ENCODE measurements around the gene SRPK3. TPM values are rescaled to one million over a fixed set of nuclear protein-coding genes. Genes with fewer than 3 reads are reported as not detected.

The SRPK3 gene
- polyA plus RNA-seq, 1 donor from 2014 or later: not detected

DNA sequence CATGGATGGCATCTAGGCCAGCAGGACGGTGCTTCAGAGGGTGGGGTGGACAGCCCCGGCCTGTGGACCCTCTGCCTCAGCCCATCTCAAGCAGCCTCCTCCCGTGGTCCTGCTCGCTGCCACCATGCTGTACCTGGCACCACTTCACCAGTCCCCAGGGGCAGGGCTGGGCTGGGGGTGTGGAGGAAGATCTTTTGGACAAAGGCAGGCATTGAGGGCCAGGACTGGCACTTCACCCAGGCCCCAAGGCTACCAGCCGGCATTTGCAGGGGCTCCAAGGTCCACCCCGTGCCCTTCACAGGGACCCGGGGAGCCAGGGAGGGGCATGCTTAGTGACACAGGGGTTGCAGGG lies 16.1 kb upstream of the SRPK3 start:
- Histone ChIP-seq H3K4me2 (ENCODE audit: low read length) (no peak overlapping the region), H3K4me3 (ENCODE audit: low read length) (no peak overlapping the region), H3F3A (ENCODE audit: insufficient read depth, low read length, poor library complexity, severe bottlenecking) (no peaks in the 10 kb centered on the region), H2AFZ (ENCODE audit: low read depth, low read length) (no peak overlapping the region), H3K27me3 (ENCODE audit: insufficient read depth, low read depth, low read length) (no peaks in the 10 kb centered on the region), H3K36me3 (ENCODE audit: insufficient read depth, low read length) (no peaks in the 10 kb centered on the region), H4K20me1 (ENCODE audit: insufficient read depth) (no peaks in the 10 kb centered on the region), H3K9ac (ENCODE audit: low read length) (peak overlapping the region; percentile 69), H3K79me2 (replicated peaks; ENCODE audit: insufficient read depth, low read length) (no peaks in the 10 kb centered on the region), H3K27ac (ENCODE audit: low read length) (no peak overlapping the region), H3K9me3 (ENCODE audit: low read length) (no peaks in the 10 kb centered on the region), H3K9me2 (ENCODE audit: insufficient read depth, low read length) (no peaks in the 10 kb centered on the region)
- TF ChIP-seq, protein P1, sequence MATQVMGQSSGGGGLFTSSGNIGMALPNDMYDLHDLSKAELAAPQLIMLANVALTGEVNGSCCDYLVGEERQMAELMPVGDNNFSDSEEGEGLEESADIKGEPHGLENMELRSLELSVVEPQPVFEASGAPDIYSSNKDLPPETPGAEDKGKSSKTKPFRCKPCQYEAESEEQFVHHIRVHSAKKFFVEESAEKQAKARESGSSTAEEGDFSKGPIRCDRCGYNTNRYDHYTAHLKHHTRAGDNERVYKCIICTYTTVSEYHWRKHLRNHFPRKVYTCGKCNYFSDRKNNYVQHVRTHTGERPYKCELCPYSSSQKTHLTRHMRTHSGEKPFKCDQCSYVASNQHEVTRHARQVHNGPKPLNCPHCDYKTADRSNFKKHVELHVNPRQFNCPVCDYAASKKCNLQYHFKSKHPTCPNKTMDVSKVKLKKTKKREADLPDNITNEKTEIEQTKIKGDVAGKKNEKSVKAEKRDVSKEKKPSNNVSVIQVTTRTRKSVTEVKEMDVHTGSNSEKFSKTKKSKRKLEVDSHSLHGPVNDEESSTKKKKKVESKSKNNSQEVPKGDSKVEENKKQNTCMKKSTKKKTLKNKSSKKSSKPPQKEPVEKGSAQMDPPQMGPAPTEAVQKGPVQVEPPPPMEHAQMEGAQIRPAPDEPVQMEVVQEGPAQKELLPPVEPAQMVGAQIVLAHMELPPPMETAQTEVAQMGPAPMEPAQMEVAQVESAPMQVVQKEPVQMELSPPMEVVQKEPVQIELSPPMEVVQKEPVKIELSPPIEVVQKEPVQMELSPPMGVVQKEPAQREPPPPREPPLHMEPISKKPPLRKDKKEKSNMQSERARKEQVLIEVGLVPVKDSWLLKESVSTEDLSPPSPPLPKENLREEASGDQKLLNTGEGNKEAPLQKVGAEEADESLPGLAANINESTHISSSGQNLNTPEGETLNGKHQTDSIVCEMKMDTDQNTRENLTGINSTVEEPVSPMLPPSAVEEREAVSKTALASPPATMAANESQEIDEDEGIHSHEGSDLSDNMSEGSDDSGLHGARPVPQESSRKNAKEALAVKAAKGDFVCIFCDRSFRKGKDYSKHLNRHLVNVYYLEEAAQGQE (IDR thresholded peaks at IDR 0.05; ENCODE audit: borderline replicate concordance): no peak
- TF ChIP-seq TAF1 (IDR thresholded peaks at IDR 0.05; ENCODE audit: low read depth): no peak
- TF ChIP-seq POLR2AphosphoS5 (IDR thresholded peaks at IDR 0.05): no peak
- TF ChIP-seq, protein P2, sequence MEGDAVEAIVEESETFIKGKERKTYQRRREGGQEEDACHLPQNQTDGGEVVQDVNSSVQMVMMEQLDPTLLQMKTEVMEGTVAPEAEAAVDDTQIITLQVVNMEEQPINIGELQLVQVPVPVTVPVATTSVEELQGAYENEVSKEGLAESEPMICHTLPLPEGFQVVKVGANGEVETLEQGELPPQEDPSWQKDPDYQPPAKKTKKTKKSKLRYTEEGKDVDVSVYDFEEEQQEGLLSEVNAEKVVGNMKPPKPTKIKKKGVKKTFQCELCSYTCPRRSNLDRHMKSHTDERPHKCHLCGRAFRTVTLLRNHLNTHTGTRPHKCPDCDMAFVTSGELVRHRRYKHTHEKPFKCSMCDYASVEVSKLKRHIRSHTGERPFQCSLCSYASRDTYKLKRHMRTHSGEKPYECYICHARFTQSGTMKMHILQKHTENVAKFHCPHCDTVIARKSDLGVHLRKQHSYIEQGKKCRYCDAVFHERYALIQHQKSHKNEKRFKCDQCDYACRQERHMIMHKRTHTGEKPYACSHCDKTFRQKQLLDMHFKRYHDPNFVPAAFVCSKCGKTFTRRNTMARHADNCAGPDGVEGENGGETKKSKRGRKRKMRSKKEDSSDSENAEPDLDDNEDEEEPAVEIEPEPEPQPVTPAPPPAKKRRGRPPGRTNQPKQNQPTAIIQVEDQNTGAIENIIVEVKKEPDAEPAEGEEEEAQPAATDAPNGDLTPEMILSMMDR (IDR thresholded peaks at IDR 0.05; ENCODE audit: poor library complexity, severe bottlenecking): no peak
- no peak for TF ChIP-seq EP300 (conservative IDR thresholded peaks at IDR 0.05; ENCODE audit: poor library complexity, severe bottlenecking)
- no peak for TF ChIP-seq EZH2 (IDR thresholded peaks at IDR 0.05; ENCODE audit: borderline replicate concordance, insufficient read depth, low read length, poor library complexity, severe bottlenecking)
- no peak for TF ChIP-seq RAD21 (conservative IDR thresholded peaks at IDR 0.05)
- no peak for TF ChIP-seq SMC3 (conservative IDR thresholded peaks at IDR 0.05; ENCODE audit: poor library complexity)
- no peak for TF ChIP-seq MXI1 (conservative IDR thresholded peaks at IDR 0.05; ENCODE audit: poor library complexity, severe bottlenecking)

DNA sequence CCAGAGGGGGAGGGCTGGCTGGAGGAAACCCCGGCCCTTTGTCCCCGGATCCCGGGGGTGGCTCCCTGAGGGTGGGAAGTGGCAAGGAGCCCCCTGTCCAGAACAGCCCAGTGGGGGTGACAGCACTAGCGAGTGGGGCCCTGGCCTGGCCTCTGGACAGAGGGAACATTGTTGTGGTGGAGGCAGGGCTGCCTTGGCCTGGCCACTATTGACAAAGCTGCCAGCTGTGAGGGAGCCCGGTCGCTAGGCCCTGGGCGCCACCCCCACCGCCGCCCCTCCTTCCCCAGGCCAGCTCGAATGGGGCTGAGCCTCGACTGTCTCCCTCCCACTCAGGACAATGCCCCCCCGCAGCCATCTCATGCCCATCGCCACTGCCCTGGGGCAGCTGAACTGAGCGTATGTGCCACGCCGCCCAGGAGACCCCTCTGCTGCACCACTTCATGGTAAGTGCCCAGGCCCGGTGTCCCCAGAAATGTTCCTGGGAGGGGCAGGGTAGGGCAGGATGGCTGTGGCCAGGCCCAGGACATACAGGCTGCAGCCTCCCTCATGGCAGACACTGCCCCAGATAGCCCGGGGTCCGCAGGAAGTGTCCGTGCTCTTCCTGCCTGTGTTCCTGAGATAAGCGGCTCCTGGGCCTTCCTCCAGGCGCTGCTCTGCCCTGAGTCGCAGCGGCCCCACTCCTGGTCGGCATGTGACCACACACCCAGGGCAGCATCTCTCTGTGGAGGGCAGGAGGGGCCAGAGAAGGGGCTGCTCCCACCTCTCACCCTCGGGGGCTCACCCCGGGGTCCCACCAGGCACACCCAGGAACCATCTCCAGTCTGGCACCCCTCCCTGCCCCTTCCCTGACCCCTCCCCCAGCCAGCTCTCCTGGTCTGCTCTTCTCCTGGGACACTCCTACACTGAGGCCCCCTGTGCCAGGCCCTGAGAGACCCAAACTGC lies 15.4 kb upstream of the SRPK3 start:
- H2AFZ ChIP-seq (ENCODE audit: low read depth, low read length): no peak overlapping the region
- TF ChIP-seq SMC3 (conservative IDR thresholded peaks at IDR 0.05; ENCODE audit: poor library complexity) (no peak), POLR2AphosphoS5 (IDR thresholded peaks at IDR 0.05) (no peak), TAF1 (IDR thresholded peaks at IDR 0.05; ENCODE audit: low read depth) (no peak), EP300 (conservative IDR thresholded peaks at IDR 0.05; ENCODE audit: poor library complexity, severe bottlenecking) (no peak), RAD21 (conservative IDR thresholded peaks at IDR 0.05) (no peak), MXI1 (conservative IDR thresholded peaks at IDR 0.05; ENCODE audit: poor library complexity, severe bottlenecking) (no peak), EZH2 (IDR thresholded peaks at IDR 0.05; ENCODE audit: borderline replicate concordance, insufficient read depth, low read length, poor library complexity, severe bottlenecking) (no peak)
- TF ChIP-seq, protein P2 (IDR thresholded peaks at IDR 0.05; ENCODE audit: poor library complexity, severe bottlenecking): no peak
- TF ChIP-seq, protein P1 (IDR thresholded peaks at IDR 0.05; ENCODE audit: borderline replicate concordance): no peak
- H3K9me3 ChIP-seq (ENCODE audit: low read length): no peaks in the 10 kb centered on the region
- H3K4me3 ChIP-seq (ENCODE audit: low read length): peak overlapping the region; percentile 45
- H4K20me1 ChIP-seq (ENCODE audit: insufficient read depth): no peaks in the 10 kb centered on the region
- H3K9me2 ChIP-seq (ENCODE audit: insufficient read depth, low read length): no peaks in the 10 kb centered on the region
- no peaks in the 10 kb centered on the region for H3F3A ChIP-seq (ENCODE audit: insufficient read depth, low read length, poor library complexity, severe bottlenecking)
- H3K27me3 ChIP-seq (ENCODE audit: insufficient read depth, low read depth, low read length): no peaks in the 10 kb centered on the region
- no peak overlapping the region for H3K4me2 ChIP-seq (ENCODE audit: low read length)
- peak overlapping the region; percentile 69 for H3K9ac ChIP-seq (ENCODE audit: low read length)
- H3K36me3 ChIP-seq (ENCODE audit: insufficient read depth, low read length): no peaks in the 10 kb centered on the region
- H3K79me2 ChIP-seq (replicated peaks; ENCODE audit: insufficient read depth, low read length): no peaks in the 10 kb centered on the region
- H3K27ac ChIP-seq (ENCODE audit: low read length): peak overlapping the region; percentile 81
